ENCODE measurements around the gene CASP6.

Gene CASP6

DNA sequence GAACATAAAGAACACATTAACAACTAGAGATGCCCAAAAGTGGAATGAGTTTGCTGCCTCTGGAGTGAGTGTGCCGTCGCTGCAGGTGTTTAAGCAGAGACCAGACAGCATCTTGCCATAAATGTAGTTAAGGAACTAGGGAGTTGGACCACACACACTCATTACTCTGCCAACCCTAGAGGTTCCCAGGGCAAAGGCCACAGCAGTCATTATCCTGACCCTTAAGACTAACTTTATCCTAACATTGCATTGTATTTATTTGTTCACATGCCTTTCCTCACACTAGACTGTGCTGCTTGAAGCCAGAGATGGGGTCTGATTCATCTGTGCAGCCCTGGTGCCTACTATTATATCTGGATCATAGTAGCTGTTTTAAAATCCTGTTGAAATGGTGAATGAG lies 43.5 kb upstream of the CASP6 start:
- no peak overlapping the region for H3K4me3 ChIP-seq (ENCODE audit: control insufficient read depth, low read depth, low read length)
- TF ChIP-seq, protein P1, sequence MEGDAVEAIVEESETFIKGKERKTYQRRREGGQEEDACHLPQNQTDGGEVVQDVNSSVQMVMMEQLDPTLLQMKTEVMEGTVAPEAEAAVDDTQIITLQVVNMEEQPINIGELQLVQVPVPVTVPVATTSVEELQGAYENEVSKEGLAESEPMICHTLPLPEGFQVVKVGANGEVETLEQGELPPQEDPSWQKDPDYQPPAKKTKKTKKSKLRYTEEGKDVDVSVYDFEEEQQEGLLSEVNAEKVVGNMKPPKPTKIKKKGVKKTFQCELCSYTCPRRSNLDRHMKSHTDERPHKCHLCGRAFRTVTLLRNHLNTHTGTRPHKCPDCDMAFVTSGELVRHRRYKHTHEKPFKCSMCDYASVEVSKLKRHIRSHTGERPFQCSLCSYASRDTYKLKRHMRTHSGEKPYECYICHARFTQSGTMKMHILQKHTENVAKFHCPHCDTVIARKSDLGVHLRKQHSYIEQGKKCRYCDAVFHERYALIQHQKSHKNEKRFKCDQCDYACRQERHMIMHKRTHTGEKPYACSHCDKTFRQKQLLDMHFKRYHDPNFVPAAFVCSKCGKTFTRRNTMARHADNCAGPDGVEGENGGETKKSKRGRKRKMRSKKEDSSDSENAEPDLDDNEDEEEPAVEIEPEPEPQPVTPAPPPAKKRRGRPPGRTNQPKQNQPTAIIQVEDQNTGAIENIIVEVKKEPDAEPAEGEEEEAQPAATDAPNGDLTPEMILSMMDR (conservative IDR thresholded peaks at IDR 0.05; ENCODE audit: control insufficient read depth, insufficient read depth, low read depth, low read length), result no peak
- no peak for DNase-seq (ENCODE audit: low read depth)

DNA sequence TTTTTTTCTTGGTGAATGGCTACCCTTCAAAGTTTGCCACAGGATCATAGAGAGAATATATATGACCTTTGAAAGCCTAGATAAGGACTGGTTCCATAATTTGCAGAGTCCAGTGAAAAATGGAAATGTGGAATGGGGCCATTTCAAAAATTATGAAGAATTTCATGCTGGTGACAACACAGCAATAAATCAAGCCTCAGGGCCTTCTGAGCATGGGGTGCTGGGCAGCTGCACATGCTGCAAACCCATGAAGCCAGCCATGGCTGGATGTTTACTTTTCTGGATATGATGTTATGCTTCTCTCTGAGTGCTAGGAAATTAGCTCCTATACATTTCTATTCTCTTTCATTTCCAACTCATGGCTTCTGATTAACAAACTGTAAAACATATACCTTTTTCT lies 42.6 kb upstream of the CASP6 start:
- TF ChIP-seq, protein P1 (conservative IDR thresholded peaks at IDR 0.05; ENCODE audit: control insufficient read depth, insufficient read depth, low read depth, low read length), result no peak
- DNase-seq (ENCODE audit: low read depth), result no peak
- H3K4me3 ChIP-seq (ENCODE audit: control insufficient read depth, low read depth, low read length), result no peak overlapping the region

DNA sequence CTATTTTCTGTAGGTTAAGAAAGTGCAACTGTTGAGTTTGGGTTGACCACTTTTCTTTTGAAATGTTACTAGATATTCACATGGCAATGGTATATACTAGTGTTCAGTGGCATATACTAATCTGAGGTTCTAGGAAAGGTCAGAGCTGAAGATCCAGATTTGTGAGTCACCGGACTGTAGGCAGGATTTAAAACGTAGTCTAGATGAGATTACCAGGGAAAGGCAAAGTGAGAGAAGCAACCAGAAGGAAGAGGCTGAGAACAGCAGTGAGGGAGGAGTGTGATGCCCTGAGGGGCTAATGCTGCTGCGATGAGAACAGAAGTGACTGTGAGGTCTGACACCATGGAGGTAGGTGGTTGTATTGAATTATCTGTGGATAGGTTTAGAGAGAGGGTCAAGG lies 36.3 kb upstream of the CASP6 start:
- no peak overlapping the region for H3K4me3 ChIP-seq (ENCODE audit: control insufficient read depth, low read depth, low read length)
- no peak for DNase-seq (ENCODE audit: low read depth)
- TF ChIP-seq, protein P1 (conservative IDR thresholded peaks at IDR 0.05; ENCODE audit: control insufficient read depth, insufficient read depth, low read depth, low read length), result no peak

DNA sequence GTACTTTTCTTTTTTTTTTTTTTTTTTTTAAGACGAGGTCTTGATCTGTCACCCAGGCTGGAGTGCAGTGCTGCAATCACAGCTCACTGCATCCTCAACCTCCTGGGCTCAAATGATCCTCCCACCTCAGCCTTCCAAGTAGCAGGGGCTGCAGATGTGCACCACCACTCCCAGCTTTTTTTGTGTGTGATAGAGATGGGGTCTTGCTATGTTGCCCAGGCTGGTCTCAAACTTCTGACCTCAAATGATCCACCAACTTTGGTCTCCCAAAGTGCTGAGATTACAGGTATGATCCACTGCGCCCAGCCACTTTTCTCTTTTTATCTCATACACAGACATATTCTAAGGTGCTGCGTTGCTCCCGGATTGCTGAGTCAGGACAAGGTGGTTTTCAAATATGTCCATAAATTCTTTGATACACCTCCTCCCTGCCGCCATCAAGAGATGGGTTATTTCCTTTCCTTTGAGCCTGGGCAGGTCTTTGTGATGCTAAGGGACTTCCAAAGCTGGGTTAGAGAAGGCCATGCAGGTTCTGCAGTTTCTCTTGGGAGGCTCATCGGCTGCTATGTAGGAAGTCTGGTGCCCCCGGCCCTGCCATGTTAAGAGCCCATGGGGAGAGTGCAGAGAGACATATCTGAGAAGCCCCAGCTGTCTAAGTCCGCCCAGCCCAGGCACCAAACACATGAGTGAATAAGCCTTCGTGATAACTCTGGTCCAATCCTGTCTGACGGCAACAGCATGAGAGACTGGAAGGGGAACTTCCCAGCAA lies 35.0 kb upstream of the CASP6 start:
- DNase-seq (ENCODE audit: low read depth), result no peak
- H3K4me3 ChIP-seq (ENCODE audit: control insufficient read depth, low read depth, low read length), result no peak overlapping the region
- TF ChIP-seq, protein P1 (conservative IDR thresholded peaks at IDR 0.05; ENCODE audit: control insufficient read depth, insufficient read depth, low read depth, low read length), result no peak

DNA sequence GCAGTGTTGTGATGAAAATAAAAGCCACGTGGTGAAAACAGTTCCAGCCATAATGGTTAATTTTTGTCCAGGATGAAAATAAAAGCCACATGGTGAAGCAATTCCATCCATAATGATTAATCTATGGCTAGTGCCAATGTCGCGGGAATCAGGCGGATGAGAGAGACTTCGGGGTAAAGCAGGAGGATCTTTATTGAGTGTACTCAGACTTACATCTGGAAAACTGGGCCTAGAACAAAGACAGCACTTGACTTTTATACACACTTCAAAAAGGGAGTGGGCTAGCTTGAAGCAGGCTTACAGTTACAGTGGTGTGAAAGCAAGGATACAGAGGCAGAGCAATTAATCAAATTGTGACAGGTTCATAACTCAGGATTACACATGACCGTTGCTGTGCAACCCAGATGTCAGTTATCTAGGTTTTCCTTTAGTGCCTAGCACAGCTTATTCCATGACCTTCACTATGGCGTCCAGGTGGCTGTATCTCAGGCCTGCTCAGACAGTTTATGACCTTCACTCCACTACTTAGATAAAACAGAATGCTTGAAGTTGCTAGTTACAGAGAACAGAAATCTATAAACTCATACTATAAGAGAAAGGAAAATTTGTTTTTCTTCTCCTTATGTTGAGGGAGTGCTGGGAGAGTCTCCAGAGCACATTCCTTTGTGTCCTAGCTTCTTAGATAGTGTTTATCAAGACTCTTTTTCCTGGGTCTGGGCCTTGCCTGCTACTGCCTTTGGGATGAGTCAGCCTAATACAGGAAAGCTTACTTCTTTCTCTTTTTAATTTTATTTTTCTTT lies 32.5 kb upstream of the CASP6 start:
- TF ChIP-seq, protein P1 (conservative IDR thresholded peaks at IDR 0.05; ENCODE audit: control insufficient read depth, insufficient read depth, low read depth, low read length), result no peak
- no peak for DNase-seq (ENCODE audit: low read depth)
- no peak overlapping the region for H3K4me3 ChIP-seq (ENCODE audit: control insufficient read depth, low read depth, low read length)

DNA sequence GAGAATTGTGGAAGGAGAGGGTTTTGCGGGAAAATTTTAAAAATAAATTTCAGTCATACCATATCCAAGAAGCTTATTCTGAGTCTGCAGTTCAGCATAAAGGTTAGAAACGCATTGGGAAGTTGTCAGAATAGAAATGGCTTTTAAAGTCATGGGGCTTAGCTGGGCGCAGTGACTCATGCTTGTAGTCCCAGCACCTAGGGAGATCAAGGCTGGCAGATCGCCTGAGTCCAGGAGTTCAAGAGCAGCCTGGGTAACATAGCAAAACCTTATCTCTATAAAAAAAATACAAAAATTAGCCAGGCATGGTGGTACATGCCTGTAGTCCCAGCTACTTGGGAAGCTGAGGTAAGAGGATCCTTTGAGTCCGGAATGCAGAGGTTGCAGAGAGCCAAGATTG lies 30.5 kb upstream of the CASP6 start:
- no peak overlapping the region for H3K4me3 ChIP-seq (ENCODE audit: control insufficient read depth, low read depth, low read length)
- TF ChIP-seq, protein P1 (conservative IDR thresholded peaks at IDR 0.05; ENCODE audit: control insufficient read depth, insufficient read depth, low read depth, low read length), result no peak

More for the DNA sequence above, 30.5 kb upstream of the CASP6 start:
- DNase-seq (ENCODE audit: low read depth), result no peak

Measured in fibroblast of mammary gland (primary cell).